Head of caudate nucleus (tissue), 42 donors: ENCODE measurements around the gene SORCS2.

Experiments used
- DNase-seq, 42 donors: peaks; one replicate each; pipeline versions ENCODE4 v3.0.0 to v3.0.0-alpha.2; 2020 to 2021; ENCODE audit warnings: mixed read lengths in 7 of 42
- intact Hi-C: fragments of 100-400 bp; cut with DNase I; formaldehyde crosslinking; loops from one replicate; pipeline ENCODE4 v1.15.0; 2022

The SORCS2 gene

GRCh38 chr4:7179158-7179557 is 13.2 kb upstream of the SORCS2 start:
- intact Hi-C loops: no loop called here
- DNase-seq: no peak

GRCh38 chr4:7180938-7181337 is 11.4 kb upstream of the SORCS2 start:
- intact Hi-C loops: no loop called here
- peak in 4 of 42 donors; percentile 0 to 15 (median 8) for DNase-seq

GRCh38 chr4:7182616-7183015 is 9.7 kb upstream of the SORCS2 start:
- intact Hi-C loops: no loop called here

GRCh38 chr4:7183161-7183560 is 9.2 kb upstream of the SORCS2 start:
- intact Hi-C loops: no loop called here
- peak in 4 of 42 donors; percentile 0 to 16 (median 7) for DNase-seq

More at GRCh38 chr4:7182616-7183015, 9.7 kb upstream of the SORCS2 start:
- DNase-seq: no peak

- intact Hi-C loops: no loop called here
- DNase-seq: peak in 6 of 42 donors; percentile 1 to 19 (median 4)
These were observed 8.4 kb upstream of the SORCS2 start for GRCh38 chr4:7183780-7184460.

GRCh38 chr4:7185487-7186030 is 6.8 kb upstream of the SORCS2 start:
- intact Hi-C loops: no loop called here
- peak in 6 of 42 donors; percentile 0 to 29 (median 4) for DNase-seq

- intact Hi-C loops: no loop called here
- peak in 11 of 42 donors; percentile 4 to 65 (median 40) for DNase-seq
These were observed 6.3 kb upstream of the SORCS2 start for GRCh38 chr4:7186031-7186430.

- peak in 4 of 42 donors; percentile 1 to 39 (median 15) for DNase-seq
- intact Hi-C loops: no loop called here
These were observed 5.7 kb upstream of the SORCS2 start for GRCh38 chr4:7186516-7187167.

- intact Hi-C loops: no loop called here
- DNase-seq: peak in 5 of 42 donors; percentile 3 to 35 (median 6)
These were observed 5.2 kb upstream of the SORCS2 start for GRCh38 chr4:7187168-7187535.

GRCh38 chr4:7187691-7188090 is 4.6 kb upstream of the SORCS2 start:
- DNase-seq: peak in 4 of 42 donors; percentile 0 to 21 (median 5)
- intact Hi-C loops: no loop called here

- DNase-seq: peak in 7 of 42 donors; percentile 1 to 31 (median 5)
- intact Hi-C loops: no loop called here
These were observed 3.3 kb upstream of the SORCS2 start for GRCh38 chr4:7189066-7189465.

- peak in 9 of 42 donors; percentile 1 to 34 (median 6) for DNase-seq
- intact Hi-C loops: loop anchor here (5.0 kb wide), 1 partner anchor 148 kb away; no protein-coding TSS in a partner anchor
These were observed 2.7 kb upstream of the SORCS2 start for GRCh38 chr4:7189475-7190277.

- intact Hi-C loops: loop anchor here (5.0 kb wide), 1 partner anchor 147 kb away; no protein-coding TSS in a partner anchor
These were observed 2.1 kb upstream of the SORCS2 start for GRCh38 chr4:7190278-7190594.

GRCh38 chr4:7190691-7191545 is 1.4 kb upstream of the SORCS2 start:
- DNase-seq: peak in 7 of 42 donors; percentile 2 to 34 (median 5)
- intact Hi-C loops: loop anchor here (5.0 kb wide), 1 partner anchor 146 kb away; no protein-coding TSS in a partner anchor

More at GRCh38 chr4:7190278-7190594, 2.1 kb upstream of the SORCS2 start:
- no peak for DNase-seq

- DNase-seq: peak in 5 of 42 donors; percentile 2 to 40 (median 5)
- intact Hi-C loops: loop anchor here (2.0 to 5.0 kb wide), 3 partner anchors 103 to 527 kb away; no protein-coding TSS in a partner anchor
These were observed 639 bp upstream of the SORCS2 start for GRCh38 chr4:7191546-7192251.

GRCh38 chr4:7193030-7193958 is 956 bp downstream of the SORCS2 start:
- DNase-seq: peak in 21 of 42 donors; percentile 3 to 70 (median 45)
- intact Hi-C loops: loop anchor here (2.0 to 5.0 kb wide), 3 partner anchors 102 to 526 kb away; no protein-coding TSS in a partner anchor
